Hepatocyte (in vitro differentiated cells): ENCODE data around the gene LMF1.

Source experiments
- CTCF ChIP-seq: fragments of 200-600 bp; sonication (generic); IDR thresholded peaks from 2 replicates; pipeline ENCODE4 v1.5.1; 2016; ENCODE audit warnings: antibody characterized with exemption, mild to moderate bottlenecking; ENCODE audit not compliant: poor library complexity
- EZH2 ChIP-seq: fragments of 200-600 bp; sonication (generic); IDR thresholded peaks from 2 replicates; pipeline ENCODE4 v1.6.1; 2016; ENCODE audit warnings: antibody characterized with exemption, mild to moderate bottlenecking, borderline replicate concordance
- EZH2phosphoT487 ChIP-seq: fragments of 200-600 bp; sonication (generic); IDR thresholded peaks from one replicate; pipeline ENCODE4 v1.6.1; 2018; ENCODE audit warnings: antibody characterized with exemption, mild to moderate bottlenecking, low read depth, moderate library complexity; ENCODE audit not compliant: unreplicated experiment, severe bottlenecking

- no peak for TF ChIP-seq EZH2
- TF ChIP-seq CTCF = no peak
- TF ChIP-seq EZH2phosphoT487 = no peak
Measured at GRCh38 chr16:931171-931570, 39.6 kb downstream of the LMF1 start.
